ENCODE results near the gene KIF7. TPM values are rescaled to one million over a fixed set of nuclear protein-coding genes. Genes with fewer than 3 reads are reported as not detected.

KIF7 gene
- total and polyA plus RNA-seq, 2 of the 8 experiments (the other 6 are each of a cell fraction or from before 2014, with no cell fraction given) = 4.9 to 14.0 TPM

DNA sequence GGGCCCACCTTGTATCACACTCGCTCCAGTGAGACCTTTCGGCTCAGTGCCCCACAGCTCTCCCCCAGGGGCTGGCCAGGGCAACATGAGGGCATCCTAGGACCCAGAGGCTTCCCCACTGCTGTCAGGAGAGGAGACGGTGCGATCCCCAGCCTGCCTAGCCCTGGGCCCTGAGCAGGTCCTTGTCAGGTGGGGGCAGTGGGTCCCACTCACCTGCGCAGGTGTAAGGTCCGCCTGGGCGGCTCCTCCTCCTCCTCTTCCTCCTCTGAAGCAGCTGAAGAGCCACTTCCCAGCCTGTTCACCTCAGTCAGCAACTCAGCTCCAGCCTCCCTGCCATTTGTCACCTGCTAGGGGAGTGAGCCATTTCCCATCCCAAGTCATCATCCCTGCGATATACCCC is 9.6 kb downstream of the KIF7 start:
- Histone ChIP-seq H4K5ac (ENCODE audit: insufficient read length, low read depth, low read length) (no peak overlapping the region), H3K4me2 (ENCODE audit: insufficient read depth in 1 of 2, low read depth in 2 of 2, low read length in 2 of 2) (no peak overlapping the region), H3K4me1 (replicated peaks in 1 of 4; ENCODE audit: control insufficient read depth in 3 of 4, insufficient read depth in 4 of 4, low read length in 3 of 4) (no peaks in the 10 kb centered on the region), H2BK20ac (ENCODE audit: low read length) (no peak overlapping the region), H3K56ac (replicated peaks; ENCODE audit: insufficient read length, low read depth, low read length) (no peak overlapping the region), H2AFZ (ENCODE audit: low read length) (no peak overlapping the region), H3K36me3 (ENCODE audit: control insufficient read depth in 2 of 4, insufficient read depth in 4 of 4, low read length in 3 of 4) (peaks cover 0 to 35% (median 12%) of the 10 kb centered on the region in 4 experiments; a peak in 5 of 8 replicates), H2BK5ac (ENCODE audit: low read depth, low read length) (no peak overlapping the region), H3K27me3 (replicated peaks in 1 of 4; ENCODE audit: control insufficient read depth in 3 of 4, extremely low read depth in 1 of 4, insufficient read depth in 3 of 4, low read length in 3 of 4) (no peaks in the 10 kb centered on the region), H4K91ac (replicated peaks; ENCODE audit: insufficient read length, low read length) (no peak overlapping the region), H2BK12ac (ENCODE audit: low read depth, low read length) (no peak overlapping the region), H3K9ac (replicated peaks in 1 of 4; ENCODE audit: extremely low read depth in 1 of 4, low read depth in 3 of 4, low read length in 3 of 4) (no peak overlapping the region), H3K79me2 (ENCODE audit: control insufficient read depth in 1 of 2, insufficient read depth in 2 of 2, low read length in 2 of 2) (no peaks in the 10 kb centered on the region), H3K23me2 (ENCODE audit: low read depth, low read length) (no peaks in the 10 kb centered on the region), H3K14ac (ENCODE audit: insufficient read length) (no peak overlapping the region), H3K27ac (ENCODE audit: low read depth, low read length) (no peak overlapping the region), H2BK120ac (replicated peaks; ENCODE audit: low read depth, low read length) (no peak overlapping the region), H4K20me1 (replicated peaks in 1 of 2; ENCODE audit: control insufficient read depth in 1 of 2, insufficient read depth in 2 of 2, low read length in 2 of 2) (peaks cover 0 to 4% of the 10 kb centered on the region in 2 experiments), H3K23ac (ENCODE audit: insufficient read length) (no peak overlapping the region), H3K9me3 (ENCODE audit: insufficient read depth in 2 of 2, low read depth in 1 of 2, low read length in 1 of 2) (peaks cover 0 to 4% of the 10 kb centered on the region in 2 experiments; a peak in 1 of 4 replicates), H2AK5ac (ENCODE audit: low read depth, low read length) (no peak overlapping the region), H3K4me3 (ENCODE audit: extremely low read depth in 1 of 4, insufficient read depth in 2 of 4, low read depth in 3 of 4, low read length in 4 of 4) (no peak overlapping the region), H3K4ac (replicated peaks; ENCODE audit: insufficient read length, low read depth, low read length) (no peak overlapping the region), H2BK15ac (ENCODE audit: low read length) (no peak overlapping the region), H3K79me1 (ENCODE audit: low read depth, low read length) (no peaks in the 10 kb centered on the region), H3K18ac (ENCODE audit: extremely low read depth, low read length) (no peak overlapping the region), H4K8ac (ENCODE audit: extremely low read depth, insufficient read depth, low read length) (0 out of 2 replicates have a peak overlapping the region, but pooled peaks have one; percentile 35)
- ChIA-PET CTCF (ENCODE audit: partially characterized antibody) (interaction anchor here (0.8 to 5.1 kb wide), 13 partner anchors 11 to 316 kb away, joined by 3 to 43 read pairs (median 5); no protein-coding TSS in a partner anchor), POLR2A (ENCODE audit: partially characterized antibody) (interaction anchor here (2.2 kb wide), 1 partner anchor 9 kb away, joined by 9 read pairs; no protein-coding TSS in a partner anchor)
- WGBS, 2 experiments (ENCODE audit: extremely low coverage in 1 of 2, insufficient coverage in 1 of 2, insufficient read length in 1 of 2, insufficient replicate concordance in 2 of 2, low coverage in 1 of 2, low lambda C conversion rate in 2 of 2, missing lambda C conversion rate in 1 of 2) = 88% methylated on average over 8 of the region's 8 CpGs; no CpG with 5 or more reads in 1 of the 2 experiments
- FAIRE-seq (no peak), DNase-seq (ENCODE audit: low read depth in 1 of 2, low spot score in 2 of 2) (no peak)
- TF ChIP-seq GABPA (IDR thresholded peaks at IDR 0.05; ENCODE audit: borderline replicate concordance, insufficient read depth, low read length) (no peak), POLR2AphosphoS5 (IDR thresholded peaks at IDR 0.05; ENCODE audit: low read depth, low read length) (no peak), KDM1A (IDR thresholded peaks at IDR 0.05; ENCODE audit: borderline replicate concordance, low read length) (no peak), TAF7 (optimal IDR thresholded peaks at IDR 0.05; ENCODE audit: borderline replicate concordance, low read depth, low read length) (no peak), CEBPB (IDR thresholded peaks at IDR 0.05; ENCODE audit: low read depth, low read length) (no peak), SP1 (IDR thresholded peaks at IDR 0.05; ENCODE audit: low read depth, low read length) (no peak), BACH1 (IDR thresholded peaks at IDR 0.05; ENCODE audit: low read length) (no peak), EGR1 (IDR thresholded peaks at IDR 0.05; ENCODE audit: borderline replicate concordance, low read depth, low read length) (no peak), RAD21 (IDR thresholded peaks at IDR 0.05 in 1 of 2, conservative IDR thresholded peaks at IDR 0.05 in 1 of 2; ENCODE audit: low read depth in 2 of 2, low read length in 2 of 2) (no peak), MAFK (IDR thresholded peaks at IDR 0.05; ENCODE audit: low read depth, low read length) (no peak), TCF12 (IDR thresholded peaks at IDR 0.05; ENCODE audit: low read depth, low read length) (no peak), POLR2A (IDR thresholded peaks at IDR 0.05; ENCODE audit: control extremely low read depth in 1 of 2, low read depth in 2 of 2, low read length in 2 of 2) (no peak), CBX5 (IDR thresholded peaks at IDR 0.05; ENCODE audit: low read depth, low read length) (no peak), NANOG (IDR thresholded peaks at IDR 0.05; ENCODE audit: insufficient read depth, low read depth, low read length, poor library complexity, severe bottlenecking) (no peak), PHF8 (conservative IDR thresholded peaks at IDR 0.05; ENCODE audit: low read depth, low read length) (no peak)
